Thoracic aorta (tissue), 2 donors: ENCODE data around the gene RBP5. TPM values are rescaled to one million over a fixed set of nuclear protein-coding genes. Genes with fewer than 3 reads are reported as not detected.
A peak's percentile ranks its signal among the peaks of the same experiment; 100 is the strongest.

Experiments used
- ATAC-seq: fragments of 150-250 bp; one replicate; pipeline ENCODE4 v1.8.0; 2017; ENCODE audit warnings: low read depth; ENCODE audit not compliant: insufficient number of reproducible peaks, low FRiP score
- DNase-seq: peaks from one replicate; pipeline ENCODE4 v3.0.0-alpha.2; 2020; ENCODE audit warnings: low spot score
- H3K27ac ChIP-seq, 2 donors: fragments of 200-600 bp; sonication (generic); 1 replicate in 1 of 2; 2 replicates in 1 of 2; pipeline ENCODE4 v1.5.1; 2016; ENCODE audit warnings: mild to moderate bottlenecking in 2 of 2, moderate library complexity in 2 of 2
- H3K27me3 ChIP-seq: fragments of 200-600 bp; sonication (generic); replicated peaks from 2 replicates; pipeline ENCODE4 v1.6.0; 2016; ENCODE audit warnings: mild to moderate bottlenecking; ENCODE audit not compliant: insufficient read depth
- H3K36me3 ChIP-seq: fragments of 200-600 bp; sonication (generic); one replicate; pipeline ENCODE4 v1.5.1; 2016
- H3K4me1 ChIP-seq, 2 donors: fragments of 200-600 bp; sonication (generic); 1 replicate in 1 of 2; 2 replicates in 1 of 2; pipeline versions ENCODE4 v1.5.1 to v1.6.0; 2016; ENCODE audit warnings: low read depth in 2 of 2, mild to moderate bottlenecking in 1 of 2; ENCODE audit not compliant: control insufficient read depth in 1 of 2
- H3K4me3 ChIP-seq: fragments of 200-600 bp; sonication (generic); 2 replicates; pipeline ENCODE4 v1.5.1; 2016; ENCODE audit warnings: mild to moderate bottlenecking
- H3K9me3 ChIP-seq: fragments of 200-600 bp; sonication (generic); 2 replicates; pipeline ENCODE4 v1.5.1; 2016
- total RNA-seq, 2 donors: library from RNA; depleted of rRNA; stranded (reverse); fragments of >200 nt; gene quantifications; one replicate each; pipeline versions ENCODE4 v1.1.0 to v1.2.3, GENCODE V29; 2016
- TF ChIP-seq, protein P1 (sequence below): fragments of 200-600 bp; sonication (generic); IDR thresholded peaks from one replicate; pipeline ENCODE4 v1.5.1; 2019; ENCODE audit warnings: antibody characterized with exemption

RBP5 gene
- total RNA-seq, 2 donors from 2014 or later, result 0.71 TPM; not detected in 1

DNA sequence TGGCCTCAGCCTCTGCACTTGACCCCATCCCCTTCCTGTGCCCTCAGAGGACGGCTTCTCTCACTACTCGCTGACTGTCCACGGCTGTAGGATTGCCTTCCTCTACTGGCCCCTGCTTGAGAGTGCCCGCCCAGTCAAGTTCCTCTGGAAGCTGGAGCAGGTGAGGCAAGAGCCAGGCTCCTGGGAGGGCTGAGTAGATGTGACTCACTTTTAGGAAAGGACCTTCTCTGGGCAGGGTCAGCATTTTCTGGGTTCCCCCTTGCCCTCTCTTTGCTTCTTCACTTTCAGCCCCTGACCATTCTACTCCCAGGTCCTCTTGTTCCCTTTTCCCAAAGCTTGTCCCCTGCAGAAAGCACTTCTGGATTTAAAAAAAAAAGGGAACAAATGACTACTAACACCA, 9.2 kb upstream of the RBP5 start:
- H3K36me3 ChIP-seq, result peaks cover 18% of the 10 kb centered on the region
- TF ChIP-seq, protein P1, sequence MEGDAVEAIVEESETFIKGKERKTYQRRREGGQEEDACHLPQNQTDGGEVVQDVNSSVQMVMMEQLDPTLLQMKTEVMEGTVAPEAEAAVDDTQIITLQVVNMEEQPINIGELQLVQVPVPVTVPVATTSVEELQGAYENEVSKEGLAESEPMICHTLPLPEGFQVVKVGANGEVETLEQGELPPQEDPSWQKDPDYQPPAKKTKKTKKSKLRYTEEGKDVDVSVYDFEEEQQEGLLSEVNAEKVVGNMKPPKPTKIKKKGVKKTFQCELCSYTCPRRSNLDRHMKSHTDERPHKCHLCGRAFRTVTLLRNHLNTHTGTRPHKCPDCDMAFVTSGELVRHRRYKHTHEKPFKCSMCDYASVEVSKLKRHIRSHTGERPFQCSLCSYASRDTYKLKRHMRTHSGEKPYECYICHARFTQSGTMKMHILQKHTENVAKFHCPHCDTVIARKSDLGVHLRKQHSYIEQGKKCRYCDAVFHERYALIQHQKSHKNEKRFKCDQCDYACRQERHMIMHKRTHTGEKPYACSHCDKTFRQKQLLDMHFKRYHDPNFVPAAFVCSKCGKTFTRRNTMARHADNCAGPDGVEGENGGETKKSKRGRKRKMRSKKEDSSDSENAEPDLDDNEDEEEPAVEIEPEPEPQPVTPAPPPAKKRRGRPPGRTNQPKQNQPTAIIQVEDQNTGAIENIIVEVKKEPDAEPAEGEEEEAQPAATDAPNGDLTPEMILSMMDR, result no peak
- no peaks in the 10 kb centered on the region for H3K9me3 ChIP-seq
- no peak overlapping the region for H3K27ac ChIP-seq
- DNase-seq (no peak), ATAC-seq (no peak)
- H3K27me3 ChIP-seq, result no peaks in the 10 kb centered on the region
- no peaks in the 10 kb centered on the region for H3K4me1 ChIP-seq
- H3K4me3 ChIP-seq, result no peak overlapping the region

DNA sequence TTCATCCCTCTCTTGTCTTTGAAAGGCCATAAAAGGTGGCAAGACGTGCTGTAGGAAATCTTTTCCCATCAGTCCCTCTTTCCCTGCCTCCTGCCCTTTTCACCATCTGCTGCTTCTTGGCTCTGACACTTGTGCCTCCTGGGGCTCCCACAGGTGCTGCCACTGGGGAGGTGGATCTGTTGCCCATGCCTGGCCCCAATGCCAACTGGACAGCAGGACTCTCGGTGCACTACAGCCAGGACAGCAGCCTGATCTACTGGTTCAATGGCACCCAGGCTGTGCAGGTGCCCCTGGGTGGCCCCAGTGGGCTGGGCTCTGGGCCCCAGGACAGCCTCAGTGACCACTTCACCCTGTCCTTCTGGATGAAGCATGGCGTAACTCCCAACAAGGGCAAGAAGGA, 8.0 kb upstream of the RBP5 start:
- DNase-seq (no peak), ATAC-seq (no peak)
- H3K4me3 ChIP-seq, result no peak overlapping the region
- H3K27ac ChIP-seq, result no peak overlapping the region
- H3K36me3 ChIP-seq, result peaks cover 18% of the 10 kb centered on the region
- no peaks in the 10 kb centered on the region for H3K4me1 ChIP-seq
- TF ChIP-seq, protein P1, result no peak
- H3K9me3 ChIP-seq, result no peaks in the 10 kb centered on the region
- no peaks in the 10 kb centered on the region for H3K27me3 ChIP-seq

DNA sequence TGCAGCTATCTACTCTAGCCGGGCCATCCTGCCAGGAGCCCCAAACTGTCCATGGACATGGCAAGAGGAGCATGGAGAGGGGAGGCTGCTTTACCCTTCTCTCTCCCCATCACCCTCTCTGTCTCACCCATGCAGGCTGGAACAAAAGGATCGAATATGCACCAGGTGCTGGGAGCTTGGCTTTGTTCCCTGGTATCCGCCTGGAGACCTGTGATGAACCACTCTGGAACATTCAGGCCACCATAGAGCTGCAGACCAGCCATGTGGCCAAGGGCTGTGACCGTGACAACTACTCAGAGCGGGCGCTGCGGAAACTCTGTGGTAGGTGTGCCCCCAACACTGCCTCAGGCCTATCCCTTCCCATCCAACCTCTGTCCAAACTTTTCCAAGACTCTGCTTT, 7.4 kb upstream of the RBP5 start:
- ATAC-seq, result no peak
- Histone ChIP-seq H3K36me3 (peaks cover 18% of the 10 kb centered on the region), H3K27ac (no peak overlapping the region), H3K4me3 (no peak overlapping the region), H3K4me1 (peaks cover 2% of the 10 kb centered on the region in 2 donors), H3K27me3 (no peaks in the 10 kb centered on the region), H3K9me3 (no peaks in the 10 kb centered on the region)
- no peak for DNase-seq
- TF ChIP-seq, protein P1, result no peak

GRCh38 chr12:7134396-7135166, 5.9 kb upstream of the RBP5 start:
- Histone ChIP-seq H3K4me3 (no peak overlapping the region), H3K4me1 (peaks cover 5 to 8% of the 10 kb centered on the region in 2 donors), H3K27ac (no peak overlapping the region), H3K9me3 (no peaks in the 10 kb centered on the region), H3K36me3 (peaks cover 18% of the 10 kb centered on the region), H3K27me3 (no peaks in the 10 kb centered on the region)
- TF ChIP-seq, protein P1, result no peak
- ATAC-seq, result no peak
- DNase-seq, result no peak

DNA sequence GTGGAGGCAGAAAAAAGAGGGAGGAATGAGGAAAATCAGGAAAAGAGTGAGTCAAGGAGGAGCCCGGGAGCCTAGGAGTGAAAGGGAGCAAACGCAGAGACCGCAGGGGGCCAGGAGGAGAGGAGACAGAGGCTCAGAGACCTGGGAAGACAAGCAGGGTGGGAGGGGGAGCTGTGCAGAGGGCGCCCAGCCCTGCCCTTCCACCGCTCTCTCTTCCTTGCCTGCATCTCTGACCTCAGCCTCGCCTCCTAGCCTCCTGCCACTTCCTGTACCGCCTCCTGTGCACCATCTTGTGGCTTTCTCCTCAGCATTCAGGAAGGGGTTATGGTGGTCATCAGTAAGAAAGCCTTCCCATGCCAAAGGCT, 2.8 kb upstream of the RBP5 start:
- peaks cover 12 to 14% of the 10 kb centered on the region in 2 donors for H3K4me1 ChIP-seq
- no peaks in the 10 kb centered on the region for H3K9me3 ChIP-seq
- TF ChIP-seq, protein P1, result no peak
- peak overlapping the region; percentile 95 for H3K4me3 ChIP-seq
- H3K36me3 ChIP-seq, result peaks cover 13% of the 10 kb centered on the region
- no peaks in the 10 kb centered on the region for H3K27me3 ChIP-seq
- DNase-seq (no peak), ATAC-seq (no peak)
- H3K27ac ChIP-seq, result peak overlapping the region; percentile 20 to 76
